HG02623 (cell line): ENCODE data around the gene PGAM2.

ENCODE experiments used
- ATAC-seq: cut with Tn5 transposase; IDR thresholded peaks from one replicate; pipeline ENCODE4 v1.9.1; 2021; ENCODE audit warnings: moderate library complexity; ENCODE audit not compliant: unreplicated experiment

The PGAM2 gene

GRCh38 chr7:44065431-44066110 is at the start of gene PGAM2:
PGAM2 (minus strand) TSS chr7:44065567; CDS start chr7:44065529, 38 bp downstream.
- ATAC-seq = no peak

DNA sequence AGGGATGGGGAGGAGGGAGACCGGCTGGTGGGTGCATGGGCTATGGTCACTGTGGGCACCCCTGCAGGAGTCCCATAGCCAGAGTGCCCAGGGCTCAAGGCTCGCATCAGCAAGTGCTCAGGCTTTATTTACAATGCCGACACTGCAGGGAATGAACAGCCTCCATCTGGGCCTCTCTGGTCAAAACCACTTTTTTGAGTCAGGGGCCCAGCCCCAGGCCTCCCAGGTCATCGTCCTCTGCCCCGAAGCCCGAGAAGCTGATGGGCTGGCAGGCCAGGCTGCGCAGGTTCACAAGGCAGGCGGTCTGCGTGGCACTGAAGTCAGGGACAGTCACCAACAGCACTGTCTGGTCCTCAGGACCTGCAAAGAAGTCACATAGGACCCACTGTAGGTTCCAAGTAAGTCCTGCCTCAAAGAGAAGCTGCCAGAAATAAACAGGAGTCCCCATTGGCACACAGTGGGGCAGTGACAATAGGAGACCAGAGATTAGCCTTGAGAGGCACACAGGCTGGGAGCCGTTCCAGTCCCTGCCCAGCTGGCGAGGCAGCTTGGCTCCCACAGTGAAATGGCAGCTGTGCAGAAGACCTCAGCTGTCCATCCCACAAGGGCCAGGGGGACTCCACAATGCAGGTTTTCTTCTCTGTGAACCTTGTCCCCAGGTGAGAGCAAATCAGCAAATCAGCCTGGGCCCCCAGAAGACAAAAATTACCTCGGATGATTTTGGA is 49.4 kb upstream of the PGAM2 start:
- ATAC-seq = no peak

DNA sequence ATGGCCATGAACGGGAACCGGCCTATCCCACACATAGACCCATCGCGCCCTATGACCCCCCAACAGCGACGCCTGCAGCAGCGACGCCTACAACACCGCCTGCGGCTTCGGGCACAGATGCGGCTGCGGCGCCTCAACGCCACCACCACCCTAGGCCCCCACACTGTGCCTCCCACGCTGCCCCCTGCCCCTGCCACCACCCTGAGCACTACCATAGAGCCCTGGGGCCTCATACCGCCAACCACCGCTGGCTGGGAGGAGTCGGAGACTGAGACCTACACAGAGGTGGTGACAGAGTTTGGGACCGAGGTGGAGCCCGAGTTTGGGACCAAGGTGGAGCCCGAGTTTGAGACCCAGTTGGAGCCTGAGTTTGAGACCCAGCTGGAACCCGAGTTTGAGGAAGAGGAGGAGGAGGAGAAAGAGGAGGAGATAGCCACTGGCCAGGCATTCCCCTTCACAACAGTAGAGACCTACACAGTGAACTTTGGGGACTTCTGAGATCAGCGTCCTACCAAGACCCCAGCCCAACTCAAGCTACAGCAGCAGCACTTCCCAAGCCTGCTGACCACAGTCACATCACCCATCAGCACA is 48.5 kb upstream of the PGAM2 start:
- no peak for ATAC-seq

- ATAC-seq = no peak
Observed at GRCh38 chr7:44112997-44113763, 47.8 kb upstream of the PGAM2 start.

GRCh38 chr7:44112231-44112996 is 47.0 kb upstream of the PGAM2 start:
- ATAC-seq = no peak

DNA sequence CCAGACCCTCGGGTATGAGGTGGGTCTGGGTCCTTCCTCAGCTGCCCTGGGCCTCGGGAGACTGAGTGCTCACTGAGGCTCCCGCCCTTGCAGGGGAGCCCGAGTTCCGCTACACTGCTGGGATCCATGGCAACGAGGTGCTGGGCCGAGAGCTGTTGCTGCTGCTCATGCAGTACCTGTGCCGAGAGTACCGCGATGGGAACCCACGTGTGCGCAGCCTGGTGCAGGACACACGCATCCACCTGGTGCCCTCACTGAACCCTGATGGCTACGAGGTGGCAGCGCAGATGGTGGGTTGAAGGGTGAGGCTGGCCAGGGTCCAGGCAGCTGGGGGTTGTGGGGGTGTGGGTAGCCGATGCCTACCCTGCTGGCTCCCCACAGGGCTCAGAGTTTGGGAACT is 46.4 kb upstream of the PGAM2 start:
- no peak for ATAC-seq

DNA sequence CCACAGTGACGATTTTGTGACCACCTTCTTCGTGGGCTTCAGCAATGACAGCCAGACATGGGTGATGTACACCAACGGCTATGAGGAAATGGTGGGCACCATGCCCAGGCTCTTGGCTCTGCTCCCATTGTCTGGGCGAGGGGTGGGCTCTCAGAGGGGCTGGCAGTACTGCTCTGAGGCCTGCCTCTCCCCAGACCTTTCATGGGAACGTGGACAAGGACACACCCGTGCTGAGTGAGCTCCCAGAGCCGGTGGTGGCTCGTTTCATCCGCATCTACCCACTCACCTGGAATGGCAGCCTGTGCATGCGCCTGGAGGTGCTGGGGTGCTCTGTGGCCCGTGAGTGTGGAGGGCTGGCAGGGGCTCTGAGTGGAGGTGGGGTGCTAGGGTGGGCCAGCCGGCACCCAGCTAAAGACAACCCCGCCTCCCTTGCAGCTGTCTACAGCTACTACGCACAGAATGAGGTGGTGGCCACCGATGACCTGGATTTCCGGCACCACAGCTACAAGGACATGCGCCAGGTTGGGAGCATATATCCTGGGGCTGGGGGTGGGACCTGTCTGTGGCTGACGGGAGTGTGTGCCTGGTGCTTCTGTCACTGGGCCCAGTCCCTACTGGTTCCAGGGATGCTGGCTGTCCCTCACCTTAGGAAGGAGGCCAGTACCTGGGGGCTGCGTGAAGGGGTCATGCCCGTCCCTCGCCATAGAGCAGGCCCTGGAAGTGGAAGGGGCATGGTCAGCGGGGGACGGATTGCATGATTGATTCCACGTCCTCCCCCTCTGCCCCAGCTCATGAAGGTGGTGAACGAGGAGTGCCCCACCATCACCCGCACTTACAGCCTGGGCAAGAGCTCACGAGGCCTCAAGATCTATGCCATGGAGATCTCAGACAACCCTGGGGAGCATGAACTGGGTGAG is 45.6 kb upstream of the PGAM2 start:
- no peak for ATAC-seq

GRCh38 chr7:44109991-44110390 is 44.6 kb upstream of the PGAM2 start:
- no peak for ATAC-seq

DNA sequence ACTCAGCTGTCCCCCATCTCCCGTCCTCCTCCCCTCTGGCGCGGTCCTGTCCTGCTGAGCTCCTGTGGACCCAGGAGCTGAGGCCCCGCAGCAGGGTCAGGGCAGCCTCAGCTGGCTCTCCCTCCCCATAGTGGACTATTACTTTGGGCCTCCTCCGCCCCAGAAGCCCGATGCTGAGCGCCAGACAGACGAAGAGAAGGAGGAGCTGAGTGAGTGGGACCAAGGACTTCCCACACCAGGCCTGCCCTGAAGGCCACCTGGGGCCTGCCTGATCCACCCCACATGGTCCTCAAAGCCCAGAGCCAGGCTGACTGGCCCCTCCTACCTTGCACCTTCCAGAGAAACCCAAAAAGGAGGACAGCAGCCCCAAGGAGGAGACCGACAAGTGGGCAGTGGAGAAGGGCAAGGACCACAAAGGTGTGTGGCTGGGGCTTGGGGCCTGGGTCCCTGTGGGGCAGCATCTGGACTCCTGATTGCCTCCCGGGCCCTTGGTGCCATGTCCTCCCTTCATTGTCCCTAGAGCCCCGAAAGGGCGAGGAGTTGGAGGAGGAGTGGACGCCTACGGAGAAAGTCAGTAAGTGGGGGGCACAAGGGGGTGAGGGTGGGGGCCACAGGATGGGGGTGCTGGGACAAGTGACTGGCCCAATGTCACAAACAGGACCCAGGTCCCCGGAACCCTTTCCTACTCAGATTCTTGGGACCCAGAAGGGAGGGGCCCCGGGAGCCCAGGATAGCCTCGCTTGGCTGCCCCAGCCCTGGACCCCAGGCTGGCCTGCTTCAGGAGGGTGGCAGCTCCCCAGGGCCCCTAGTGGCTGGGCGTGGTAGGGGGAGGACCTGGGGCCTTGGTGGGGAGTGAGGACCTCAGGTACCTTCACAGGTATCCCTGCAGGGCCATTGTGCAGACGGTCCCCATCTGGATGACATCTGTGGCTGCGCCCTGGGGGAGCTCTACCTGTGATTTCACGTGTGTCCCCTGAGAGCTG is 43.7 kb upstream of the PGAM2 start:
- no peak for ATAC-seq

DNA sequence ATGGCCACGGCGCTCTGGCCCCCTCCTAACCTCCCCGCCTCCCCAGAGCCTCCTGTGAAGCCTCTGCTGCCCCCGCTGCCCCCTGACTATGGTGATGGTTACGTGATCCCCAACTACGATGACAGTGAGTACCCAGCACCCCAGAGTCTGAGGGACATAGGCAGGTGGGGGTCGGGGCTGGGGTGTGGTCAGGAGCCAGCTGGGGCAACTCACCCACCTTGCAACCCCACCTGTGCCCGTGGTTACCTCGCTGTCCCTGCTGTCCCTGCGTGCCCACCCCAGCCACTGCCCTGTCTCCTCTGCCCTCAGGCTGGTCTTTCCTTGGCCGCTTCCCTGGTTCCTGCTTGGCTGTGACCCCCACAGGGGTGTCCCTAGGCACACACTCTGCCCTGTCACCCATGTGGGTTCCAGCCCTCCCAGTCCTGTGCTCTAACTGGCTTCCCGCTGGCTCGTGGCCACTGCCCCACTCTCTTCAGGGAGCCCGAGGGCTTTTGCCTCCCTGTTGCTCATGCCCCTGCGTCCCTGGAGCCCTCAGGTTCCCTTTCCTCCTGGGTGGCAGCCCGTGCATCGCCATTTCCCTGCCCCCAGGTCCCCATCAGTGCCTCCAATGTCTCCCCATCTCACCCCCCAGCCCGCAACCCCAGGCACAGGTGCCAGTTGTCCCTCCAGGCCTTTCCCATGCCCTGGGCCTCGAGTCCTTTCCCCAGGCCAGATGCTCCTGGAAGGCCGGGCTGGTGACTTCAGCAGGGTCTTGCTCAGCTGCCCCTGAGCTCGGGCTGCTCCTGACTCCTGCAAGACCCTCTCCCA is 42.8 kb upstream of the PGAM2 start:
- no peak for ATAC-seq

DNA sequence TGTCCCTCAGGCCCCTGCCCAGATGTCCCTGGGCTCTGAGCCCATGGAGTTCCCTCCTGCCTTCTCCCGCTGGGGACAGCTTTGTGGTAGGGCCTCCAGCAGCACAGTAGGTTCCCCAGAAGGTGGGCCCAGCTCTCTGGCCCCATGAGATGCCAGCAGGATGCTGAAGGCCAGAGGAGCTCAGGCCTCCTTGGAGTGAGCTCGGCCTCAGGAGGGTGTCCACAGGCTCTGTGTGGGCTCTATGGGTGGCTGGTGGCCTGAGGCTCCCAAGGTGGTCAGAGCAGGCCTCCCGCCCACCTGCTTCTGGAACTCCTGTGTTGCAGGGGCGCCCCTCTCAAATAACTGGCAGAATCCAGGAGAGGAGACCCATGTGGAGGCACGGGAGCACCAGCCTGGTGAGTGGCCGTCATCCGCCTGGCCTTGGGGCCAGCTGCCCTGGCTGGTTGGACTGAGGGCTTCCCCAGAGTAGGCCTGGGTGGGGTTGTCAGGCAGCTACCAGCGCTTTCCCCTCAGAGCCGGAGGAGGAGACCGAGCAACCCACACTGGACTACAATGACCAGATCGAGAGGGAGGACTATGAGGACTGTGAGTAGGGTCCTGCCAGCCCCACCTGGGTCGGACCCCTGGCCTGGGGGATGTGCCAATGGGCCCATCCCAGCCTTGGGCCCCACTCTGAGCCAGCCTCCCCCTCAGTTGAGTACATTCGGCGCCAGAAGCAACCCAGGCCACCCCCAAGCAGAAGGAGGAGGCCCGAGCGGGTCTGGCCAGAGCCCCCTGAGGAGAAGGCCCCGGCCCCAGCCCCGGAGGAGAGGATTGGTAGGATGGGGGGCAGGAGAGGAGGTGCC is 42.0 kb upstream of the PGAM2 start:
- no peak for ATAC-seq

DNA sequence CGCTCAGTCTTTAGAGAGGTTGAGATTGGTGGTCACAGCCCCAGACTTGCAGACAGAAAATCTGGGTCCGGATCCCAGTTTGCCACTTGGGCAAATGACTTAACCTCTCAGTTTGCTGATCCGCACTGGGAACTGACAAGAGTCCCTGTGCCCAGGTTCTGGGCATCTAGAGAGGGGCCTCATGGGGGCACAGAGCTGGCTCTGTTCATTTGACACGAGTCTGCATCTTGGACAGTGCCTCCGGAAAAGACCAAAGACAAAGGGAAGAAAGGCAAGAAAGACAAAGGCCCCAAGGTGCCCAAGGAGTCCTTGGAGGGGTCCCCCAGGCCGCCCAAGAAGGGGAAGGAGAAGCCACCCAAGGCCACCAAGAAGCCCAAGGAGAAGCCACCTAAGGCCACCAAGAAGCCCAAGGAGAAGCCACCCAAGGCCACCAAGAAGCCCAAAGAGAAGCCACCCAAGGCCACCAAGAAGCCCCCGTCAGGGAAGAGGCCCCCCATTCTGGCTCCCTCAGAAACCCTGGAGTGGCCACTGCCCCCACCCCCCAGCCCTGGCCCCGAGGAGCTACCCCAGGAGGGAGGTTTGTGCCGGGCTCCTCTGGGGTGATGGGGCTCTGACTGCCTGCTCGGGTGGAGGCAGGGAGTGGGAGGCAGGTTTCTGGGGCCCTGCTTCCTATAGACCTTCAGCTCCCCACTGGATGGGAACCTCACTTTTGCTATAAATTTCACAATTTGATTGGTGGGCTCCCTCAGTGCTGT is 41.1 kb upstream of the PGAM2 start:
- no peak for ATAC-seq

GRCh38 chr7:44105832-44106231 is 40.5 kb upstream of the PGAM2 start:
- no peak for ATAC-seq

DNA sequence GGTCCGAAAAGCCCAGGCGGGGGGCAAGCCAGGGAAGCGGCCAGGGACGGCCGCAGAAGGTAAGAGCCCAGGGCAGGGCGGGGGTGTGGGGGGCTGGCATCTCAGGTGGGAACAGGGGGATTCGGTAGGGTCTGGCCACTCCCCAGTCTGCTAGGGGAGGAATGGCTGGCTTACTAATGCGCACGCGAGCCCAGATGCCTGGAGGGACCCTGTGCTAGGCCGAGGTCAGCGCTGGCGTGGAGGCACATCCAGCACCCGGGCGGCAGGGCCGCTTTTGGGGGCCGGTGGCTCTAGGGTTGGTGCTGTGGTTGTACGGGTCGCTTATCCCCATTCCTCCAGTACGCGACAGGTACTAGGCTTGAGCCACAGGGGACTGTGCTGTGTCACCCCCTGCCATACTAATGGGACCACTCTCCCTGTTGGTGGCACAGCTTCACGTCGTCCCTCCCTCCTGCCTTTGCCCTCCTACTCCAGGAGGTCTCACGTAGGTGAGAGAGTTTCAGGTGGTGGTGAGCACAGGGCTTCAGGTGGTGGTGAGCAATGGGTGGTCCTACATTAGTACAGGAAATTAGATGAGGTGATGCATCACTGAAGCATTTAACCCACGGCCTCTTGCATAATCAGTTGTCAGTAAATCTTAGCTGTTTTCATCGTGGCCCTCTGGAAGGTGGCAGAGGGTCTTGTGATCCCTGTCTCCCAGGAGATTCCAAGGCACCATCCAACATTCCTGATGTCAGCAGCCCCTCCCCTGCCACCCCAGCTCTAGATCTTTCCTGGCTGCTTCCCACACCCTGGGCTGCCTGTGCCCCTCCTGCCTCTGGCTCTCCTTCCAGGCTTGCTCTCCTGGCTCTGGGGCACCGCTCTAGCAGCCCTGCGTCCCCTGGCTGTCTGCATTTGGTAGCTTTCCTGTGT is 39.7 kb upstream of the PGAM2 start:
- ATAC-seq = no peak
